ENCODE measurements around the gene PHPT1. TPM values are rescaled to one million over a fixed set of nuclear protein-coding genes. Genes with fewer than 3 reads are reported as not detected.
"Not testable (repeated sequence)": the region's sequence is repeated elsewhere in the genome, so short reads cannot be mapped to it uniquely, and the experiment has no call there.

Gene PHPT1
- total RNA-seq, 2 donors from 2014 or later, result 107 to 122 TPM

DNA sequence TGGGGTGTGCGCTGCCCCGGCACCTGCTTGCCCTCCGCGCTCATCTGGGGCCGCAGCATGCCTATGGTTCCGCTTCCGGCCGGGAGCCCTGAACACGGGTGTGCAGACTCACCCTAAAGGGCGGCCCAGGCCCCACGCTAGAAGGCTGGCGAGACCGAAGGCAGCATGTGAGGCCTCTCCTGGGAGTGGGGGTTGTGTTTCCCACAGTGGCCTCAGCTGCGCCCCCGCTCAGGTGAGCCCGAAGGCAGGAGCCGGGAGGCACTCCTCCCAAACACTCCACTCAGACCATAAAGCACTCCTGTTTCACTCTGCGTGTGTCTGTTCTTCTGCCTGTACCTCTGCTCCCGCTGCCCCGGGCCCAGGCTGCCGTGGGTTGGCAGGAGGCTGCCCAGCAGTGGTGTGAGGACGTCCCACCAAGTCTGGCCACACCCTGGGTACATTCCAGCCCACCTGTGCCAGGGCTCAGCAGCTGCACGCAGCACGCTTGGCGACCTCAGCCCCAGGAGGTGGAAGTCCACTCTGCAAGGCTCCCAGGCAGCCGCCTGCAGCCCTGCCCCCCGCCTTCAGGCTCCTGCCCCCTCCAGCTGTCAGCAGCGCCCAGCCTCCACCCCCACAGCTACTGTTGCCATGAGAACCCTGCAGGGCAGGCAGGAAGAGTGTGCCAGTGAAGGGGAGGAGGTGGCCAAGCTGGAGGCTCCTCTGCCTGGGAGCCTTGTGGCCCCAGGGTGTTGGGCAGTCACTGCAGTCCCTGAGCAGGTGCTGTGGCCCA, 8.1 kb upstream of the PHPT1 start:
- TF ChIP-seq, protein P1, sequence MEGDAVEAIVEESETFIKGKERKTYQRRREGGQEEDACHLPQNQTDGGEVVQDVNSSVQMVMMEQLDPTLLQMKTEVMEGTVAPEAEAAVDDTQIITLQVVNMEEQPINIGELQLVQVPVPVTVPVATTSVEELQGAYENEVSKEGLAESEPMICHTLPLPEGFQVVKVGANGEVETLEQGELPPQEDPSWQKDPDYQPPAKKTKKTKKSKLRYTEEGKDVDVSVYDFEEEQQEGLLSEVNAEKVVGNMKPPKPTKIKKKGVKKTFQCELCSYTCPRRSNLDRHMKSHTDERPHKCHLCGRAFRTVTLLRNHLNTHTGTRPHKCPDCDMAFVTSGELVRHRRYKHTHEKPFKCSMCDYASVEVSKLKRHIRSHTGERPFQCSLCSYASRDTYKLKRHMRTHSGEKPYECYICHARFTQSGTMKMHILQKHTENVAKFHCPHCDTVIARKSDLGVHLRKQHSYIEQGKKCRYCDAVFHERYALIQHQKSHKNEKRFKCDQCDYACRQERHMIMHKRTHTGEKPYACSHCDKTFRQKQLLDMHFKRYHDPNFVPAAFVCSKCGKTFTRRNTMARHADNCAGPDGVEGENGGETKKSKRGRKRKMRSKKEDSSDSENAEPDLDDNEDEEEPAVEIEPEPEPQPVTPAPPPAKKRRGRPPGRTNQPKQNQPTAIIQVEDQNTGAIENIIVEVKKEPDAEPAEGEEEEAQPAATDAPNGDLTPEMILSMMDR (conservative IDR thresholded peaks at IDR 0.05), result no peak
- no peaks in the 10 kb centered on the region for H3K9me3 ChIP-seq (ENCODE audit: control insufficient read depth, low read length)
- H3K36me3 ChIP-seq (ENCODE audit: control insufficient read depth, insufficient read depth, low read length), result no peaks in the 10 kb centered on the region
- DNase-seq, result peak; percentile 73
- no peak overlapping the region for H3K4me3 ChIP-seq (ENCODE audit: low read length)
- Mint-ChIP-seq H3K27me3 (ENCODE audit: insufficient read depth) (peaks cover 18% of the 10 kb centered on the region), H3K36me3 (ENCODE audit: low read depth) (peaks cover 6% of the 10 kb centered on the region), H3K4me1 (peaks cover 10% of the 10 kb centered on the region), H3K4me3 (no peak overlapping the region), H3K9me3 (peaks cover 5% of the 10 kb centered on the region), H3K27ac (peak overlapping the region; percentile 82)
- WGBS, 2 experiments (ENCODE audit: insufficient coverage in 1 of 2, insufficient read length in 1 of 2), result 78 to 79% methylated on average over 11 to 28 of the region's 28 CpGs
- no peaks in the 10 kb centered on the region for H3K27me3 ChIP-seq (ENCODE audit: control insufficient read depth, insufficient read depth, low read length, poor library complexity, severe bottlenecking)
- H3K27ac ChIP-seq (ENCODE audit: low read depth, low read length), result peak overlapping the region; percentile 24
- H3K4me1 ChIP-seq (ENCODE audit: control insufficient read depth, insufficient read depth, low read length), result peaks cover 10% of the 10 kb centered on the region
- H3K9ac ChIP-seq (ENCODE audit: extremely low read depth, low read length, poor library complexity, severe bottlenecking), result no peak overlapping the region

DNA sequence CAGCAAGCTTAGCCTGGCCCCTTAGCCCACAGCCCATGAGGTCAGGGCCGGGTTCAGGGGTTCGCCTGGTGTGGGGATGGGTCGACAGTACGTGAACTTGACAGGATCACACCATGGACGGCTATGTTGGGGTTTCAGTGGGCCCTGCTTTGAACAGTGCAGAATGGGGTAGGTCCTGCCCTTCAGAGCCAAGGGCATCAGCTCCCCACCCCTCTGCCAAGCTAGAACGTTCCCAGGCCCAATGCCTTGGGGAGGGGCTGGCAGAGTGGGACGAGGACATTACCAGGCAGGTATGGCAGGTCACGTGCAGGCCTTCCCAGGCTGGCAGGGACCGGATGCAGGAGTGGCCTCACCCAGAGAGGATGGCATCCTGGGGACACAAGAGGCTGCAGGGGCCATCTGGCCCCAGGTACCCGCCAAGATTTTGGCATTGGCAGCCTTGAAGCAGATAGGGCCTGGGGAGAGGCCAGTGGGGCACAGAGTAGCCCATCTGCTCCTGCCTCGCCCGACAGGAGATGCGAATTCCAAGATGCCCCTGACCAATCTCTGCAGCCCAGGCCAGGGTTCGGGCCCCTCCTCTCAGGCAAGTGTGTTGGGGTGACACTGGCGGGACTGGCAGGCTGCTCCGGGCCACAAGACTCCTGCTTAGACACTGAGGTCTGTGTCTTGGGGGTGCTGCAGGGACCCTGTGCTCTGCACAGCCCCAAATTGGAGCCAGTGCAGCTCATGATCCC, 7.4 kb upstream of the PHPT1 start:
- not testable (repeated sequence) for H3K4me3 ChIP-seq (ENCODE audit: low read length); H3K4me3 Mint-ChIP-seq; H3K9ac ChIP-seq (ENCODE audit: extremely low read depth, low read length, poor library complexity, severe bottlenecking); H3K27ac Mint-ChIP-seq; H3K36me3 Mint-ChIP-seq (ENCODE audit: low read depth); H3K4me1 ChIP-seq (ENCODE audit: control insufficient read depth, insufficient read depth, low read length); DNase-seq; H3K36me3 ChIP-seq (ENCODE audit: control insufficient read depth, insufficient read depth, low read length); H3K9me3 ChIP-seq (ENCODE audit: control insufficient read depth, low read length); H3K27me3 ChIP-seq (ENCODE audit: control insufficient read depth, insufficient read depth, low read length, poor library complexity, severe bottlenecking)
- WGBS, 2 experiments (ENCODE audit: insufficient coverage in 1 of 2, insufficient read length in 1 of 2), result 67 to 68% methylated on average over 8 to 16 of the region's 16 CpGs
- peaks cover 10% of the 10 kb centered on the region for H3K4me1 Mint-ChIP-seq
- peak overlapping the region; percentile 24 for H3K27ac ChIP-seq (ENCODE audit: low read depth, low read length)
- H3K27me3 Mint-ChIP-seq (ENCODE audit: insufficient read depth), result peaks cover 23% of the 10 kb centered on the region
- peaks cover 10% of the 10 kb centered on the region for H3K9me3 Mint-ChIP-seq

DNA sequence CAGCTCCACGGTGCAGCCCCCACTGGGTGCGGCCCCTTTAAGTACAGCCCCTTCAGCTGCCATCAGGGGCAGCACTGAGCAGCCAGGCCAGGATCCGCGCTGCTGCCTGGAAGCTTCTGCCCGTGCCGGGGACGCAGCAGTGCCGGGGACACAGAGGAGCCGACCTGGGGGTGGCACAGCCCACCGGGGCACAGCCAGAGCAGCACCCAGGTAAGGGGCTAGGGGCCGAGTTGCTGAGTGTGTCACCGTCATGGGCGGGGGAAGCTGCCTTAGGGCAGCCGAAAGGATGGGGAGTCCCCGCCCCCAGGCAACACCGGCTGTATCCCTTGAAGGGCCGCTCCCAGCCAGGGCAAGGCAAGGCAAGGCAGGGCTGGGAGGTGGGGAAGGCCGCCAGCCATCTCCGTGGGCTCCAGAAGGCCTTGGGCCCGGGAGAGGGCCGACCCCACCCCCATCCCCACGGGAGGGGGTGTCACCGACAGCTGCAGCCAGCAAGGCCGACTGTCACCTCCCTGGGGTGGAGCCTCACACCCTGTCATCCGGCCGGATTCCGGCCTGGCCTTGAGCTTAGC, 6.7 kb upstream of the PHPT1 start, which contains the start of gene AJM1:
TSS of gene AJM1 (plus strand) at position 99 of the 569 bp plus-strand sequence. CDS start 1,937 bp downstream, outside the sequence.
- H3K27ac Mint-ChIP-seq, result peak within 1 kb of the TSS; percentile 82

DNA sequence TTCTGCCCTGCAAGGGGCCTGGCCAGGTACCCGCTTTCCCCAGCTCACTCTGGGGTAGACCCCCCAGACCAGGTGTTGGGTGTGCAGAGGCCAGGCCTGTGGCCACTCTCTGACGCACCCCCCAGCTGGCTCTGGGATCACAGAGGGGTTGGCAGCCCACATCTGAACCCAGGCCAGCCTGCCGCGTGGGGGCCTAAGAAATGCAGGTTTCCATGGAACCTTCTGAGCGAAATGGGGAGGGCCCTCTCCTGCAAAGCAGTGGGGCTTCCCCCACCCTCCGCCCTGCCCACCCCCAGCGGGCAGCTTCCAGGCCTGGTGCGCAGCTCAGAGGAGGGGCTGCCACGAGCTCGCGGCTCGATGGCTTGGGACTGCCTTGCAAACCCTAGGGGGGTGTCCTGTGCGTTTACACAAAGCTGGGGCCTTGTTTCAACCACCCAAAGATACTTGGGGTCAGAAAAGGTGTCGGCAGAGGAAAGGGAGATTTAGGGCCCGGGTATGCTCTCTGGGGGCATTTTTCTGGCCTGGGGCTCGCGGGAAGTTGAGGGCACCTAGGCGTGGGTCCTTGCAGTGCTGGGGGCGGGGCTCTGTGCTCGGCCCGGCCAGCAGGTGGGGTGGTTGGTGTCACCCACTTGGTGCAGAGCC, 5.9 kb upstream of the PHPT1 start:
- Mint-ChIP-seq H3K4me1 (peaks cover 10% of the 10 kb centered on the region), H3K27me3 (ENCODE audit: insufficient read depth) (peaks cover 33% of the 10 kb centered on the region), H3K9me3 (peaks cover 12% of the 10 kb centered on the region)
- H3K9me3 ChIP-seq (ENCODE audit: control insufficient read depth, low read length); H3K36me3 Mint-ChIP-seq (ENCODE audit: low read depth); H3K4me3 Mint-ChIP-seq; H3K27ac Mint-ChIP-seq; H3K27ac ChIP-seq (ENCODE audit: low read depth, low read length); DNase-seq; H3K4me1 ChIP-seq (ENCODE audit: control insufficient read depth, insufficient read depth, low read length); H3K4me3 ChIP-seq (ENCODE audit: low read length); H3K9ac ChIP-seq (ENCODE audit: extremely low read depth, low read length, poor library complexity, severe bottlenecking); H3K36me3 ChIP-seq (ENCODE audit: control insufficient read depth, insufficient read depth, low read length); H3K27me3 ChIP-seq (ENCODE audit: control insufficient read depth, insufficient read depth, low read length, poor library complexity, severe bottlenecking): not testable (repeated sequence)
- 75 to 77% methylated on average over 5 to 20 of the region's 21 CpGs for WGBS, 2 experiments (ENCODE audit: insufficient coverage in 1 of 2, insufficient read length in 1 of 2)

More for the DNA sequence above, 6.7 kb upstream of the PHPT1 start, which contains the start of gene AJM1:
- 0 to 17% methylated on average over 4 to 23 of the region's 27 CpGs for WGBS, 2 experiments (ENCODE audit: insufficient coverage in 1 of 2, insufficient read length in 1 of 2)
- Mint-ChIP-seq H3K4me1 (peaks cover 10% of the 10 kb centered on the region), H3K9me3 (peaks cover 12% of the 10 kb centered on the region), H3K27me3 (ENCODE audit: insufficient read depth) (peaks cover 27% of the 10 kb centered on the region)
- H3K9ac ChIP-seq (ENCODE audit: extremely low read depth, low read length, poor library complexity, severe bottlenecking); H3K4me3 Mint-ChIP-seq; H3K4me3 ChIP-seq (ENCODE audit: low read length); H3K36me3 ChIP-seq (ENCODE audit: control insufficient read depth, insufficient read depth, low read length); H3K27me3 ChIP-seq (ENCODE audit: control insufficient read depth, insufficient read depth, low read length, poor library complexity, severe bottlenecking); H3K36me3 Mint-ChIP-seq (ENCODE audit: low read depth); H3K9me3 ChIP-seq (ENCODE audit: control insufficient read depth, low read length); H3K4me1 ChIP-seq (ENCODE audit: control insufficient read depth, insufficient read depth, low read length): not testable (repeated sequence)
- TF ChIP-seq, protein P1 (conservative IDR thresholded peaks at IDR 0.05), result peak; percentile 91
- DNase-seq, result peak; percentile 95
- H3K27ac ChIP-seq (ENCODE audit: low read depth, low read length), result peak within 1 kb of the TSS; percentile 24

Measured in endodermal cell (in vitro differentiated cells).